ENCODE results near the gene MPIG6B. TPM values are rescaled to one million over a fixed set of nuclear protein-coding genes. Genes with fewer than 3 reads are reported as not detected.

Gene MPIG6B
- total and polyA plus RNA-seq, 2 donors from 2014 or later = 0.60 TPM; not detected in 1

DNA sequence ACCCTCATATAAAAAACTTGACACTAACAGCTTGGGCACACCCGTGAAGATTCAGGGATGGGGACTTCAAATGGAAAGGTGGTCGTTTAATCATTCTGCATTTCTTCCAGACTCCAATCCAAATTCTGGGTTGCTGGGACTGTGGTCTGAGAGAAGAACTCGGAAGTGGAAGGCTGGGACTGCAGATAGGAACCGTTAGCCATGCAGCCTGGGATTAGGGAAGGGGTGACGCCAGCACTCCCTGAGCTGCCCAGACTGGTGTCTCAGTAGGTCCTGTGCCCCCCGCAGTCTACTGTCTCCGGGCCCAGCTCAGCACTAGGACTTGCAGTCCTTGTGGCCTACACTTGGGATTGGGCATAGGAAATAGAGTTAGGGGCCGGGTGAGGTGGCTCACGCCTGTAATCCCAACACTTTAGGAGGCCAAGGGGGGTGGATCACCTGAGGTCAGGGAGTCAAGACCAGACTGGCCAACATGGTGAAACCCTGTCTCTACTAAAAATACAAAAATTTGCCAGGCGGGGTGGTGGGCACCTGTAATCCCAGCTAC, 13.7 kb downstream of the MPIG6B start:
- FAIRE-seq (no peak), DNase-seq (peak in 1 of 5 donors; percentile 74)
- Histone ChIP-seq H3K4me1 (ENCODE audit: control insufficient read depth in 2 of 3, insufficient read depth in 2 of 3, low read depth in 1 of 3, low read length in 3 of 3) (peaks cover 10 to 35% (median 32%) of the 10 kb centered on the region in 3 donors), H3K27ac (ENCODE audit: low read depth in 2 of 2, low read length in 2 of 2) (peak overlapping the region; percentile 98 to 99), H3K9me3 (ENCODE audit: control insufficient read depth in 2 of 3, insufficient read depth in 1 of 3, low read length in 3 of 3) (no peaks in the 10 kb centered on the region), H3K36me3 (ENCODE audit: control insufficient read depth in 2 of 3, insufficient read depth in 3 of 3, low read length in 3 of 3) (peaks cover 1 to 19% (median 10%) of the 10 kb centered on the region in 3 donors), H3K9ac (ENCODE audit: low read length in 3 of 3) (peak overlapping the region; percentile 90 to 99 (median 99)), H3K4me3 (ENCODE audit: low read length in 3 of 3) (peak overlapping the region; percentile 93 to 100 (median 98)), H3K27me3 (ENCODE audit: control insufficient read depth, insufficient read depth, low read length) (no peaks in the 10 kb centered on the region)
- intact Hi-C loops (cut with DNase I) = no loop called here
- TF ChIP-seq, protein P1, sequence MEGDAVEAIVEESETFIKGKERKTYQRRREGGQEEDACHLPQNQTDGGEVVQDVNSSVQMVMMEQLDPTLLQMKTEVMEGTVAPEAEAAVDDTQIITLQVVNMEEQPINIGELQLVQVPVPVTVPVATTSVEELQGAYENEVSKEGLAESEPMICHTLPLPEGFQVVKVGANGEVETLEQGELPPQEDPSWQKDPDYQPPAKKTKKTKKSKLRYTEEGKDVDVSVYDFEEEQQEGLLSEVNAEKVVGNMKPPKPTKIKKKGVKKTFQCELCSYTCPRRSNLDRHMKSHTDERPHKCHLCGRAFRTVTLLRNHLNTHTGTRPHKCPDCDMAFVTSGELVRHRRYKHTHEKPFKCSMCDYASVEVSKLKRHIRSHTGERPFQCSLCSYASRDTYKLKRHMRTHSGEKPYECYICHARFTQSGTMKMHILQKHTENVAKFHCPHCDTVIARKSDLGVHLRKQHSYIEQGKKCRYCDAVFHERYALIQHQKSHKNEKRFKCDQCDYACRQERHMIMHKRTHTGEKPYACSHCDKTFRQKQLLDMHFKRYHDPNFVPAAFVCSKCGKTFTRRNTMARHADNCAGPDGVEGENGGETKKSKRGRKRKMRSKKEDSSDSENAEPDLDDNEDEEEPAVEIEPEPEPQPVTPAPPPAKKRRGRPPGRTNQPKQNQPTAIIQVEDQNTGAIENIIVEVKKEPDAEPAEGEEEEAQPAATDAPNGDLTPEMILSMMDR (IDR thresholded peaks at IDR 0.05; ENCODE audit: borderline replicate concordance, extremely low read depth, insufficient read depth) = no peak

DNA sequence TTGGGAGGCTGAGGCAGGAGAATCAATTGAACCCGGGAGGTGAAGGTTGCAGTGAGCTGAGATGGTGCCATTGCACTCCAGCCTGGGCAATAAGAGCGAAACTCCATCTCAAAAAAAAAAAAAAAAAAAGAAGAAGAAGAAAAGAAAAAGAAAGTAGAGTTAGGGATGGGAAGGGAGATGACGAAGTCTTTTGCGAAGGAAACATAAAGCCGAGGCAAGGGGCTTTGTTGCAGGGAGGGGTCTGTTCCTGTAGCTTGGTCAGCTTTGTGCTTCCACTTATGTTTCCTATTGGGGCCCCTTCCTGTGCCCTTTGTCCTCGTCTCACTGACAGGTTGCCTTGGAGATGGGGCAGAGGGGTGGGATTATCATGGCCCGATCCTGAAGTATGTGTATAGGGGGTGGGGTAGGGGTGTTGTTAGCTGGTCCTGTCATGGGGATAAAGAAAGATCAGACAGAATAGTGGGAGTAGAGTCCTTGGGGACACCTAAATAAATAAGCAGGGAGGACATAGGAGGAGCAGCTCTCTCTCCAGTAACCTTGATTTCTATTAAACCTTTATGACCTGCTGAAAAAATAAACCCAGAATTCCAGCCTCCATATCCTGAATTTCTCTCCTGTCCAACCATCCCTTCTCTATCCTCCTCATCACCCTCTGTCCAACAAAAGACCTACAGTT, 14.3 kb downstream of the MPIG6B start:
- intact Hi-C loops (cut with DNase I) = no loop called here
- peak overlapping the region in 2 of 3 donors; percentile 12 to 47 for H3K4me3 ChIP-seq (ENCODE audit: low read length in 3 of 3)
- H3K27ac ChIP-seq (ENCODE audit: low read depth in 2 of 2, low read length in 2 of 2) = peak overlapping the region; percentile 87 to 92
- H3K27me3 ChIP-seq (ENCODE audit: control insufficient read depth, insufficient read depth, low read length) = no peaks in the 10 kb centered on the region
- DNase-seq (peak; percentile 12 to 94 (median 92)), FAIRE-seq (no peak)
- peaks cover 2 to 13% (median 4%) of the 10 kb centered on the region in 3 donors for H3K36me3 ChIP-seq (ENCODE audit: control insufficient read depth in 2 of 3, insufficient read depth in 3 of 3, low read length in 3 of 3)
- no peaks in the 10 kb centered on the region for H3K9me3 ChIP-seq (ENCODE audit: control insufficient read depth in 2 of 3, insufficient read depth in 1 of 3, low read length in 3 of 3)
- H3K4me1 ChIP-seq (ENCODE audit: control insufficient read depth in 2 of 3, insufficient read depth in 2 of 3, low read depth in 1 of 3, low read length in 3 of 3) = peaks cover 10 to 34% (median 32%) of the 10 kb centered on the region in 3 donors
- TF ChIP-seq, protein P1 (IDR thresholded peaks at IDR 0.05; ENCODE audit: borderline replicate concordance, extremely low read depth, insufficient read depth) = no peak
- peak overlapping the region in 1 of 3 donors; percentile 62 for H3K9ac ChIP-seq (ENCODE audit: low read length in 3 of 3)

DNA sequence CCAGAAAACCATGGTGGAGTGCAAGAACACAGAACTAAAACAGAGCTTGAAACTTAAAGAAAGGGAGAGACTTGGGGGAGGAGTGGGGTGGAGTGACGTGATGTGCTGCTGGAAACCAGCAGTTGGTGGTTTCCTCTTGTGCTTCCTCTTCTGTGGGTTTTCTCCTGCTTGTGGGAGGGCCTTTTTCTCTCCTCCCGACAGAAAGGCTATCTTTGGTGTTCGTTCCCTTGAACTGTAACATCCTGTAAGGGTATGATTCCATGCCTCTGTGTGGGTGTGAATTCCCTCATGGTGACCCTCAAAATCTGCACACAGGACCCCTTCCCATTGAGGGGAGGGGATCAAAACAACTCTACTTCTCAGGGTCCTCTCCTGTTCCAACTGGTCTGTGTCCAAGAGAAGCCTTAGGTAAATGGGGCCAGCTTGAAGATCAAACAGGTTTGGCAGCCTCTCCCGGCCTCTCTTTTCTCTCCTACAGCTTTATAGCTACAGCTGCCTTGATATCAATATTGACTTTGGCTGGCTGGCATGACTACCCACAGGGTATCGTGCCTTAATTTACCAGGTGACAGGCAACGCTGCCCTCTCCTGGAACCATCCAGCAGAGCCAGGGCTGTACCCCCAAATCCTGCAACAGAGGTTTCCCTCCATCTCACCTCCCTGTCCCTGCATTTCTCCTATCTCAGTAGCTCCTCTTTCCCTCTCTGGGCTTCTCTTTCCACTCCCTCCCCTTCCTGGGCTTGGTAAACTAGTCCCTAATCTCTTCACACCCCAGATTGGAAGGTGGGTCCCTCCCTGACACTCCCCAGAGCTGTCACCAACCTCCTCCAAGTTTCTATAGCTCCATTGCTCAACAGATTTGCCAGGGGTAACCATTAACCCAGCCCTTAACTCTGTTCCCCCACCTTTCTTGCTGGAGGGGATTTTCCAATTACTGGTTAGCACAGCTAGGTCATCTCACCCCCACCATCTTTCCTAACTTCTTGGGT, 15.1 kb downstream of the MPIG6B start:
- Histone ChIP-seq H3K4me3 (ENCODE audit: low read length in 3 of 3) (peak overlapping the region; percentile 12 to 47 (median 35)), H3K36me3 (ENCODE audit: control insufficient read depth in 2 of 3, insufficient read depth in 3 of 3, low read length in 3 of 3) (peaks cover 0 to 7% (median 2%) of the 10 kb centered on the region in 3 donors), H3K27me3 (ENCODE audit: control insufficient read depth, insufficient read depth, low read length) (no peaks in the 10 kb centered on the region), H3K4me1 (ENCODE audit: control insufficient read depth in 2 of 3, insufficient read depth in 2 of 3, low read depth in 1 of 3, low read length in 3 of 3) (peaks cover 10 to 34% (median 32%) of the 10 kb centered on the region in 3 donors), H3K27ac (ENCODE audit: low read depth in 2 of 2, low read length in 2 of 2) (peak overlapping the region; percentile 87 to 92), H3K9me3 (ENCODE audit: control insufficient read depth in 2 of 3, insufficient read depth in 1 of 3, low read length in 3 of 3) (no peaks in the 10 kb centered on the region), H3K9ac (ENCODE audit: low read length in 3 of 3) (peak overlapping the region in 2 of 3 donors; percentile 31 to 62)
- no peak for FAIRE-seq
- DNase-seq = peak; percentile 46 to 93 (median 78)
- intact Hi-C loops (cut with DNase I) = no loop called here
- TF ChIP-seq, protein P1 (IDR thresholded peaks at IDR 0.05; ENCODE audit: borderline replicate concordance, extremely low read depth, insufficient read depth) = no peak

Measured in kidney (tissue), 14 donors.